H1 (cell line): ENCODE data around the gene SHISA8. TPM values are rescaled to one million over a fixed set of nuclear protein-coding genes. Genes with fewer than 3 reads are reported as not detected.

Source experiments
- CTCF ChIA-PET: fragments of 300-600 bp; sonication (Branson Sonifier 250); formaldehyde crosslinking; loops from one replicate; lab custom pipeline; 2021; ENCODE audit not compliant: partially characterized antibody; lab: Charles Lee
- POLR2A ChIA-PET: fragments of 300-600 bp; sonication (Branson Sonifier 250); formaldehyde crosslinking; loops from one replicate; lab custom pipeline; 2021; ENCODE audit warnings: inconsistent platforms; ENCODE audit not compliant: partially characterized antibody; lab: Charles Lee
- DNase-seq, 2 experiments: peaks; one replicate each; pipeline versions ENCODE4 v3.0.0 to v3.0.0-alpha.2; 2010 to 2022; ENCODE audit warnings: low spot score in 2 of 2, low read depth in 1 of 2, mixed read lengths in 1 of 2
- FAIRE-seq: peaks from 2 replicates; lab custom pipeline; 2011; peaks lifted over from hg19 to GRCh38; lab: Jason Lieb, UNC
- H2AFZ ChIP-seq: 2 replicates; pipeline ENCODE4 v1.8.1; 2012; ENCODE audit warnings: low read length, inconsistent platforms
- H2AK5ac ChIP-seq: 2 replicates; pipeline ENCODE4 v1.6.1; 2013; ENCODE audit warnings: low read depth, low read length
- H2BK120ac ChIP-seq: replicated peaks from 2 replicates; pipeline ENCODE3; 2013; ENCODE audit warnings: low read depth, low read length, inconsistent platforms
- H2BK12ac ChIP-seq: 2 replicates; pipeline ENCODE4 v1.6.1; 2013; ENCODE audit warnings: low read depth, low read length
- H2BK15ac ChIP-seq: 2 replicates; pipeline ENCODE4 v1.6.1; 2013; ENCODE audit warnings: low read length
- H2BK20ac ChIP-seq: 2 replicates; pipeline ENCODE4 v1.6.1; 2013; ENCODE audit warnings: low read length
- H2BK5ac ChIP-seq: 2 replicates; pipeline ENCODE4 v1.6.1; 2013; ENCODE audit warnings: low read depth, low read length
- H3K14ac ChIP-seq: 2 replicates; pipeline ENCODE4 v1.6.1; 2013; ENCODE audit warnings: inconsistent platforms; ENCODE audit not compliant: insufficient read length
- H3K18ac ChIP-seq: 2 replicates; pipeline ENCODE4 v1.6.1; 2013; ENCODE audit warnings: low read length; ENCODE audit errors: extremely low read depth
- H3K23ac ChIP-seq: 2 replicates; pipeline ENCODE4 v1.6.1; 2013; ENCODE audit warnings: inconsistent platforms; ENCODE audit not compliant: insufficient read length
- H3K23me2 ChIP-seq: 2 replicates; pipeline ENCODE4 v1.6.1; 2013; ENCODE audit warnings: low read depth, low read length
- H3K27ac ChIP-seq: 2 replicates; pipeline ENCODE4 v1.6.1; 2011; ENCODE audit warnings: low read depth, low read length, inconsistent platforms
- H3K27me3 ChIP-seq, 4 experiments: replicated peaks in 1 of 4; 1 replicate in 1 of 4; 2 replicates in 3 of 4; pipeline versions ENCODE4 v1.6.1 to v1.8.1; 2011 to 2013; ENCODE audit warnings: low read length in 3 of 4, mild to moderate bottlenecking in 3 of 4, inconsistent platforms in 2 of 4, mixed read lengths in 2 of 4, moderate library complexity in 1 of 4; ENCODE audit not compliant: control insufficient read depth in 3 of 4, insufficient read depth in 3 of 4; ENCODE audit errors: extremely low read depth in 1 of 4
- H3K36me3 ChIP-seq, 4 experiments: 2 replicates each; pipeline versions ENCODE4 v1.6.1 to v1.8.1; 2011 to 2013; ENCODE audit warnings: mild to moderate bottlenecking in 4 of 4, low read length in 3 of 4, moderate library complexity in 2 of 4, control low read depth in 1 of 4, inconsistent platforms in 1 of 4; ENCODE audit not compliant: insufficient read depth in 4 of 4, control insufficient read depth in 2 of 4
- H3K4ac ChIP-seq: replicated peaks from 2 replicates; pipeline ENCODE3; 2013; ENCODE audit warnings: low read length, low read depth, mixed read lengths, inconsistent platforms; ENCODE audit not compliant: insufficient read length
- H3K4me1 ChIP-seq, 4 experiments: replicated peaks in 1 of 4; 1 replicate in 1 of 4; 2 replicates in 3 of 4; pipeline versions ENCODE4 v1.6.1 to v1.8.1; 2011 to 2013; ENCODE audit warnings: low read length in 3 of 4, inconsistent platforms in 2 of 4, mixed read lengths in 1 of 4; ENCODE audit not compliant: insufficient read depth in 4 of 4, control insufficient read depth in 3 of 4
- H3K4me2 ChIP-seq, 2 experiments: 2 replicates each; pipeline versions ENCODE4 v1.6.1 to v1.8.1; 2011 to 2013; ENCODE audit warnings: low read depth in 2 of 2, low read length in 2 of 2, control low read depth in 1 of 2, inconsistent platforms in 1 of 2, mild to moderate bottlenecking in 1 of 2; ENCODE audit not compliant: insufficient read depth in 1 of 2
- H3K4me3 ChIP-seq, 4 experiments: fragments of 200-600, 300-600 bp in 1 of 4; sonication (generic), shearing (Covaris generic), sonication (Bioruptor Twin) in 1 of 4; 2 replicates each; pipeline versions ENCODE4 v1.5.1 to v1.8.1; 2011 to 2016; ENCODE audit warnings: low read length in 4 of 4, low read depth in 3 of 4, control low read depth in 2 of 4, inconsistent platforms in 2 of 4, mild to moderate bottlenecking in 2 of 4, mixed read lengths in 1 of 4, moderate library complexity in 1 of 4; ENCODE audit not compliant: insufficient read depth in 2 of 4; ENCODE audit errors: extremely low read depth in 1 of 4
- H3K56ac ChIP-seq: replicated peaks from 2 replicates; pipeline ENCODE3; 2013; ENCODE audit warnings: low read depth, mild to moderate bottlenecking, mixed read lengths, low read length, inconsistent platforms; ENCODE audit not compliant: insufficient read length
- H3K79me1 ChIP-seq: 2 replicates; pipeline ENCODE4 v1.6.1; 2013; ENCODE audit warnings: low read depth, low read length, control low read depth
- H3K79me2 ChIP-seq, 2 experiments: 2 replicates each; pipeline versions ENCODE4 v1.6.1 to v1.8.1; 2012 to 2013; ENCODE audit warnings: low read length in 2 of 2, mild to moderate bottlenecking in 2 of 2, inconsistent platforms in 1 of 2; ENCODE audit not compliant: insufficient read depth in 2 of 2, control insufficient read depth in 1 of 2
- H3K9ac ChIP-seq, 4 experiments: replicated peaks in 1 of 4; 1 replicate in 1 of 4; 2 replicates in 3 of 4; pipeline versions ENCODE4 v1.6.1 to v1.8.1; 2011 to 2013; ENCODE audit warnings: low read depth in 3 of 4, low read length in 3 of 4, control low read depth in 2 of 4, mild to moderate bottlenecking in 2 of 4, moderate library complexity in 2 of 4, inconsistent platforms in 1 of 4; ENCODE audit errors: extremely low read depth in 1 of 4
- H3K9me3 ChIP-seq, 2 experiments: 2 replicates each; pipeline versions ENCODE4 v1.6.1 to v1.8.1; 2012 to 2013; ENCODE audit warnings: mild to moderate bottlenecking in 2 of 2, moderate library complexity in 2 of 2, control low read depth in 1 of 2, inconsistent platforms in 1 of 2, low read depth in 1 of 2, low read length in 1 of 2, mixed read lengths in 1 of 2; ENCODE audit not compliant: insufficient read depth in 2 of 2
- H4K20me1 ChIP-seq, 2 experiments: replicated peaks in 1 of 2; 2 replicates each; pipeline versions ENCODE3 to v1.8.1; 2011 to 2013; ENCODE audit warnings: inconsistent platforms in 2 of 2, low read length in 2 of 2, mild to moderate bottlenecking in 1 of 2; ENCODE audit not compliant: insufficient read depth in 2 of 2, control insufficient read depth in 1 of 2
- H4K5ac ChIP-seq: 2 replicates; pipeline ENCODE4 v1.6.1; 2013; ENCODE audit warnings: low read length, low read depth, mixed read lengths, inconsistent platforms; ENCODE audit not compliant: insufficient read length
- H4K8ac ChIP-seq: 2 replicates; pipeline ENCODE4 v1.8.0; 2013; ENCODE audit warnings: mild to moderate bottlenecking, moderate library complexity, low read length, inconsistent platforms; ENCODE audit not compliant: insufficient read depth; ENCODE audit errors: extremely low read depth
- H4K91ac ChIP-seq: replicated peaks from 2 replicates; pipeline ENCODE3; 2013; ENCODE audit warnings: low read length, mixed read lengths, inconsistent platforms; ENCODE audit not compliant: insufficient read length
- NANOG ChIP-seq: IDR thresholded peaks from 2 replicates; pipeline ENCODE4 v1.6.1; 2011; ENCODE audit warnings: low read length, low read depth, mild to moderate bottlenecking, inconsistent platforms; ENCODE audit not compliant: insufficient read depth, poor library complexity, severe bottlenecking
- RAD21 ChIP-seq, 2 experiments: IDR thresholded peaks in 1 of 2; conservative IDR thresholded peaks in 1 of 2; 2 replicates each; pipeline ENCODE4 v1.6.1; 2011; ENCODE audit warnings: low read depth in 2 of 2, low read length in 2 of 2, improper control_type of control experiment in 1 of 2, inconsistent platforms in 1 of 2, mild to moderate bottlenecking in 1 of 2, moderate library complexity in 1 of 2
- SIN3A ChIP-seq, 2 experiments: IDR thresholded peaks in 1 of 2; conservative IDR thresholded peaks in 1 of 2; 2 replicates each; pipeline ENCODE4 v1.6.1; 2011 to 2012; ENCODE audit warnings: low read length in 2 of 2, improper control_type of control experiment in 1 of 2, low read depth in 1 of 2, mild to moderate bottlenecking in 1 of 2
- SIRT6 ChIP-seq: IDR thresholded peaks from one replicate; pipeline ENCODE4 v1.7.1; 2012; ENCODE audit warnings: low read length, inconsistent platforms
- WGBS, 2 experiments: shearing (Covaris generic) in 1 of 2; methylation state at CpG; one replicate each; pipeline versions ENCODE4 v1.1.6 to v1.1.7; 2013 to 2015; ENCODE audit warnings: low lambda C conversion rate in 2 of 2, mixed read lengths in 2 of 2, inconsistent platforms in 1 of 2, low coverage in 1 of 2, missing lambda C conversion rate in 1 of 2; ENCODE audit not compliant: insufficient replicate concordance in 2 of 2, insufficient coverage in 1 of 2, insufficient read length in 1 of 2; ENCODE audit errors: extremely low coverage in 1 of 2, missing lambda C conversion rate in 1 of 2; 5-methylcytosine and 5-hydroxymethylcytosine counted together
- polyA plus RNA-seq, 7 experiments: library from polyadenylated mRNA; depleted of rRNA in 3 of 7; stranded (reverse) in 5 of 7; unstranded in 2 of 7; fragments of >200 nt in 5 of 7; fragments of 200-250 nt in 2 of 7; gene quantifications; 1 replicate in 5 of 7; 2 replicates in 1 of 7; 4 replicates in 1 of 7; pipeline versions ENCODE4 v1.2.1 to v1.2.3, GENCODE V29; 2011 to 2013; ENCODE audit warnings: missing spikeins in 2 of 7, mixed read lengths in 2 of 7
- total RNA-seq: library from RNA; stranded (reverse); fragmentation: NEBNext Ultra II Directional; extraction: Animal tissue kit (Norgen Biotek cat#: 25700); gene quantifications from 2 replicates; pipeline ENCODE4 v1.2.1, GENCODE V29; 2021
- TF ChIP-seq, protein P1 (sequence below): IDR thresholded peaks from 2 replicates; pipeline ENCODE4 v1.6.1; 2012; ENCODE audit warnings: inconsistent platforms
- TF ChIP-seq, protein P2 (sequence below), 3 experiments: IDR thresholded peaks; 1 replicate in 2 of 3; 2 replicates in 1 of 3; pipeline versions ENCODE4 v1.5.1 to v1.6.1; 2011; ENCODE audit warnings: low read length in 3 of 3, mild to moderate bottlenecking in 3 of 3, inconsistent platforms in 2 of 3, low read depth in 1 of 3, moderate library complexity in 1 of 3; ENCODE audit not compliant: insufficient read depth in 1 of 3; ENCODE audit errors: control extremely low read depth in 1 of 3

Gene SHISA8
- total and polyA plus RNA-seq, 2 of the 8 experiments (the other 6 are each of a cell fraction or from before 2014, with no cell fraction given) = 0.14 to 0.89 TPM

DNA sequence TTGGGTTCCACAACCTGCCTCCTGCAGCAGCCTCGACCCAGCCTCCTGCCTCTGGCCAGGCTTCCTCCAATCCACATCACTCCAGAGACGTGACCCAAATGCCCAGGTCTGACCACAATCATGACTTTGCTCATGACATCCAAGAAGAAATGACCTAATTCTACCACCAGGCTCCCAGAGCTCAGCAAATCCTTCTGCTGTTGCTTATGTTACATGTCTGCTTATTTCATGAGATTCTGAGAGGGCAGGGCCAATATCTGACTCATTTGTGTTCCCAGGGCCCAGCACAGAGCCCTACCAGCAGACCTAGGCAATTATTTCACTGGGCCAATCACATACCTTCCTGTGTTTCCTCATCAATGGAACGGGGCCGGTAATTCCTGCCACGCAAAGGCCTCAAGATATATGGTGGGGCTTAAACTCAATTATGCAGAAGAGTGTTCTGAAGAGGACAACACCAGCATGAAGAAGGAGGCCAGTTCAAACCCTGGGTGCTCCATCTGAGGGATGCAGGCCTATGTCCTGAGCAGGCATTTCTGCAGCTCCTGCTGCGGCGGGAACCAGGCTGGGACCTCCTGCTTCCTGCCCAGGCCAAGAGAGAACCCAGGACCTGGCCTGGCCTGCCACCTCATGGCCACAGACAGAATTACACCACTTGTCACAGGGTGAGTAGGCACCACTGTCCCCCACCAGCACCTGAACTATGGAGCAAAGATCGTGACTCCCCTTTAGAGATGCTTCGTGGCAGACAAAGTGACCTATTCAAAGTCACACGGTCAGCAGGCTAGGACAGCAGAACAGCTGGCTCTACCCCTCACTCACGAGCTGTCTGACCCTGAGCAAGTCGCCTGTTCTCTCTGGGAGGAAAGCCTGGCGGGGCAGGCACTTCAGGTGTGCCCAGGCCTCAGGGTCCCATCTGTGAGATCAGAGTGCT is 26.2 kb upstream of the SHISA8 start:
- DNase-seq (peak in 1 of 2 experiments; percentile 95), FAIRE-seq (peak; percentile 94)
- Histone ChIP-seq H4K20me1 (peaks cover 11 to 21% of the 10 kb centered on the region in 2 experiments), H3K79me1 (peaks cover 9% of the 10 kb centered on the region), H3K4me2 (no peak overlapping the region), H4K8ac (0 out of 2 replicates have a peak overlapping the region, but pooled peaks have one; percentile 52), H2BK20ac (no peak overlapping the region), H3K27me3 (no peaks in the 10 kb centered on the region), H3K36me3 (peaks cover 27 to 56% (median 46%) of the 10 kb centered on the region in 4 experiments), H4K91ac (no peak overlapping the region), H3K9ac (no peak overlapping the region; a peak in 1 of 7 replicates), H2BK15ac (no peak overlapping the region), H2BK12ac (no peak overlapping the region), H2BK5ac (no peak overlapping the region), H3K4me3 (no peak overlapping the region), H3K79me2 (peaks cover 0 to 8% of the 10 kb centered on the region in 2 experiments; a peak in 1 of 4 replicates), H3K27ac (no peak overlapping the region), H2BK120ac (no peak overlapping the region), H3K4ac (no peak overlapping the region), H3K56ac (no peak overlapping the region), H3K14ac (no peak overlapping the region), H3K4me1 (peaks cover 4 to 7% (median 5%) of the 10 kb centered on the region in 4 experiments), H3K18ac (no peak overlapping the region; the same call in 1 of the 2 replicates), H2AFZ (no peak overlapping the region), H2AK5ac (no peak overlapping the region), H3K9me3 (no peaks in the 10 kb centered on the region), H3K23me2 (peaks cover 4% of the 10 kb centered on the region; the same call in 1 of the 2 replicates), H4K5ac (no peak overlapping the region), H3K23ac (no peak overlapping the region)
- CTCF ChIA-PET = interaction anchor here (0.6 to 6.3 kb wide), 43 partner anchors 8 to 661 kb away, joined by 3 to 77 read pairs (median 4); partner anchors contain the start of genes SMIM45 and TNFRSF13C
- WGBS, 2 experiments = 73% methylated on average over 13 of the region's 13 CpGs; no CpG with 5 or more reads in 1 of the 2 experiments
- POLR2A ChIA-PET = interaction anchor here (1.0 to 2.0 kb wide), 5 partner anchors 13 to 32 kb away, joined by 3 to 17 read pairs (median 4); partner anchors contain the start of gene TNFRSF13C
- TF ChIP-seq SIN3A (conservative IDR thresholded peaks at IDR 0.05 in 1 of 2, IDR thresholded peaks at IDR 0.05 in 1 of 2; ENCODE audit: low read depth in 1 of 2, low read length in 2 of 2) (peak in 1 of 2 experiments; percentile 62; a peak in 2 of 4 replicates), RAD21 (IDR thresholded peaks at IDR 0.05 in 1 of 2, conservative IDR thresholded peaks at IDR 0.05 in 1 of 2; ENCODE audit: low read depth in 2 of 2, low read length in 2 of 2) (peak; percentile 95 to 96), SIRT6 (no peak), NANOG (no peak)
- TF ChIP-seq, protein P1, sequence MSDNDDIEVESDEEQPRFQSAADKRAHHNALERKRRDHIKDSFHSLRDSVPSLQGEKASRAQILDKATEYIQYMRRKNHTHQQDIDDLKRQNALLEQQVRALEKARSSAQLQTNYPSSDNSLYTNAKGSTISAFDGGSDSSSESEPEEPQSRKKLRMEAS = peak; percentile 66
- TF ChIP-seq, protein P2, sequence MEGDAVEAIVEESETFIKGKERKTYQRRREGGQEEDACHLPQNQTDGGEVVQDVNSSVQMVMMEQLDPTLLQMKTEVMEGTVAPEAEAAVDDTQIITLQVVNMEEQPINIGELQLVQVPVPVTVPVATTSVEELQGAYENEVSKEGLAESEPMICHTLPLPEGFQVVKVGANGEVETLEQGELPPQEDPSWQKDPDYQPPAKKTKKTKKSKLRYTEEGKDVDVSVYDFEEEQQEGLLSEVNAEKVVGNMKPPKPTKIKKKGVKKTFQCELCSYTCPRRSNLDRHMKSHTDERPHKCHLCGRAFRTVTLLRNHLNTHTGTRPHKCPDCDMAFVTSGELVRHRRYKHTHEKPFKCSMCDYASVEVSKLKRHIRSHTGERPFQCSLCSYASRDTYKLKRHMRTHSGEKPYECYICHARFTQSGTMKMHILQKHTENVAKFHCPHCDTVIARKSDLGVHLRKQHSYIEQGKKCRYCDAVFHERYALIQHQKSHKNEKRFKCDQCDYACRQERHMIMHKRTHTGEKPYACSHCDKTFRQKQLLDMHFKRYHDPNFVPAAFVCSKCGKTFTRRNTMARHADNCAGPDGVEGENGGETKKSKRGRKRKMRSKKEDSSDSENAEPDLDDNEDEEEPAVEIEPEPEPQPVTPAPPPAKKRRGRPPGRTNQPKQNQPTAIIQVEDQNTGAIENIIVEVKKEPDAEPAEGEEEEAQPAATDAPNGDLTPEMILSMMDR (IDR thresholded peaks at IDR 0.05; ENCODE audit: control extremely low read depth in 1 of 3, insufficient read depth in 1 of 3, low read depth in 1 of 3, low read length in 3 of 3) = peak; percentile 92 to 96 (median 95)
